ENCODE data around the gene MMD2.

The MMD2 gene

DNA sequence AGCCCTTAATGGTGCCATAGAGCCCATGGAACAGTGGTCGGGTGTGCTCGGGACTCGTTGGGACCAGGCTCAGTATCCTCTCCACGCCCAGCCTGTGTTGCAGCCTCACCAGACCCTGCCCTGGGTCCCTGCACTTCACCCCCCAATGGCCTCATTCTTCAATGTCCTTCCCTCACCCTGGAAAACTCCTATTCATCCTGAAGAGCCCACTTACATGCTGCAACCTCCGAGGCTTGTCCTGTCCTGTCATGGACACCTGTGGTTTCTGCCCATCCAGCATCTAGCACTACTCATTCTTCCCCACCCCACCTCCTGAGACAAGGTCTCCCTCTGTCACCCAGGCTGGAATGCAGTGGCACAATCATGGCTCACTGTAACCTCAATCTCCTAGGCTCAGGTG, 7.7 kb downstream of the MMD2 start:
- no peak overlapping the region for H3K9ac ChIP-seq (ENCODE audit: low read depth, low read length, poor library complexity, severe bottlenecking)
- H3K27me3 ChIP-seq (ENCODE audit: insufficient read depth, low read length, poor library complexity, severe bottlenecking) = no peaks in the 10 kb centered on the region
- H4K20me1 ChIP-seq (ENCODE audit: insufficient read depth, low read length, poor library complexity, severe bottlenecking) = no peaks in the 10 kb centered on the region
- no peaks in the 10 kb centered on the region for H3K4me1 ChIP-seq (ENCODE audit: insufficient read depth, low read length, poor library complexity, severe bottlenecking)
- H3F3A ChIP-seq (ENCODE audit: low read depth) = no peaks in the 10 kb centered on the region
- H3K36me3 ChIP-seq (ENCODE audit: insufficient read depth, low read length) = no peaks in the 10 kb centered on the region
- no peak overlapping the region for H3K4me3 ChIP-seq (ENCODE audit: low read length, poor library complexity, severe bottlenecking)
- no peak overlapping the region for H2AFZ ChIP-seq (ENCODE audit: low read length)
- no peak for TF ChIP-seq EZH2phosphoT487 (IDR thresholded peaks at IDR 0.05; ENCODE audit: borderline replicate concordance)
- TF ChIP-seq, protein P1, sequence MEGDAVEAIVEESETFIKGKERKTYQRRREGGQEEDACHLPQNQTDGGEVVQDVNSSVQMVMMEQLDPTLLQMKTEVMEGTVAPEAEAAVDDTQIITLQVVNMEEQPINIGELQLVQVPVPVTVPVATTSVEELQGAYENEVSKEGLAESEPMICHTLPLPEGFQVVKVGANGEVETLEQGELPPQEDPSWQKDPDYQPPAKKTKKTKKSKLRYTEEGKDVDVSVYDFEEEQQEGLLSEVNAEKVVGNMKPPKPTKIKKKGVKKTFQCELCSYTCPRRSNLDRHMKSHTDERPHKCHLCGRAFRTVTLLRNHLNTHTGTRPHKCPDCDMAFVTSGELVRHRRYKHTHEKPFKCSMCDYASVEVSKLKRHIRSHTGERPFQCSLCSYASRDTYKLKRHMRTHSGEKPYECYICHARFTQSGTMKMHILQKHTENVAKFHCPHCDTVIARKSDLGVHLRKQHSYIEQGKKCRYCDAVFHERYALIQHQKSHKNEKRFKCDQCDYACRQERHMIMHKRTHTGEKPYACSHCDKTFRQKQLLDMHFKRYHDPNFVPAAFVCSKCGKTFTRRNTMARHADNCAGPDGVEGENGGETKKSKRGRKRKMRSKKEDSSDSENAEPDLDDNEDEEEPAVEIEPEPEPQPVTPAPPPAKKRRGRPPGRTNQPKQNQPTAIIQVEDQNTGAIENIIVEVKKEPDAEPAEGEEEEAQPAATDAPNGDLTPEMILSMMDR (conservative IDR thresholded peaks at IDR 0.05; ENCODE audit: low read length) = no peak
- H3K79me2 ChIP-seq (ENCODE audit: insufficient read depth, low read length) = no peaks in the 10 kb centered on the region
- H3K4me2 ChIP-seq (ENCODE audit: low read depth, low read length, poor library complexity, severe bottlenecking) = no peak overlapping the region
- H3K9me3 ChIP-seq (ENCODE audit: insufficient read depth, low read depth, low read length) = no peaks in the 10 kb centered on the region
- H3K9me2 ChIP-seq (replicated peaks; ENCODE audit: low read depth, low read length) = no peaks in the 10 kb centered on the region

DNA sequence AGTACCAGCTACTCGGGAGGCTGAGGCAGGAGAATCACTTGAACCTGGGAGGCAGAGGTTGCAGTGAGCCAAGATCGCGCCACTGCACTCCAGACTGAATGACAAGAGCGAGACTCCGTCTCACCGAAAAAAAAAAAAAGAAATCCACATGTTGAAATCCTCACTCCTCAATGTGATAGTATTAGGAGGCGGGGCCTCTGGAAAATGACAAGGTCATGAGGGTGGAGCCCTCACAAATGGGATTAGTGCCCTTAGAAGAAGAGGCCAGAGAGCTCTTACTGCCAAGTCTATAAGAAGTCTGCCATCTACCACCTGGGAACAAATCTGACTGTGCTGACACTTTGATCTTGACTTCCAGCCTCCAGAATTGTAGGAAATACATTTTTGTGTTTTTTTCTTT, 10.6 kb downstream of the MMD2 start:
- Histone ChIP-seq H3K9me3 (ENCODE audit: insufficient read depth, low read depth, low read length) (no peaks in the 10 kb centered on the region), H3F3A (ENCODE audit: low read depth) (no peaks in the 10 kb centered on the region), H3K36me3 (ENCODE audit: insufficient read depth, low read length) (no peaks in the 10 kb centered on the region), H4K20me1 (ENCODE audit: insufficient read depth, low read length, poor library complexity, severe bottlenecking) (no peaks in the 10 kb centered on the region), H3K9me2 (replicated peaks; ENCODE audit: low read depth, low read length) (no peaks in the 10 kb centered on the region), H3K4me1 (ENCODE audit: insufficient read depth, low read length, poor library complexity, severe bottlenecking) (no peaks in the 10 kb centered on the region), H3K27me3 (ENCODE audit: insufficient read depth, low read length, poor library complexity, severe bottlenecking) (no peaks in the 10 kb centered on the region), H3K79me2 (ENCODE audit: insufficient read depth, low read length) (no peaks in the 10 kb centered on the region), H3K4me3 (ENCODE audit: low read length, poor library complexity, severe bottlenecking) (no peak overlapping the region), H3K4me2 (ENCODE audit: low read depth, low read length, poor library complexity, severe bottlenecking) (no peak overlapping the region), H3K9ac (ENCODE audit: low read depth, low read length, poor library complexity, severe bottlenecking) (no peak overlapping the region), H2AFZ (ENCODE audit: low read length) (no peak overlapping the region)
- TF ChIP-seq, protein P1 (conservative IDR thresholded peaks at IDR 0.05; ENCODE audit: low read length) = no peak

DNA sequence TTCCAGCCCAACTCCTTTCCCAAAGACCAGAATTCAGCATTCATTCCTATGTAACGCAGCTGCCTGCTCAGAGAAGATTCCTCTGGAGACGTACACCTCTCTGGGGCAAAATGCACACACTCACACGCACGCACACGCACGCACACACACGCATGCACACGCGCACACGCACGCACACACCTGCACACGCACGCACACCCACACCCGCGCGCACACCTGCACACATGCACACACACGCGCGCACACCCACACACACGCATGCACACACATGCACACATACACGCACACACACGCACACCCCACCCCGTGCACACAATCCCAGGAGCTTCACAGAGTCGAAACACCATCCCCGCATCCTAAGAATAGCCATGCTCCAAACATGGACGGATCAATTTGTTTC, 13.0 kb downstream of the MMD2 start:
- no peaks in the 10 kb centered on the region for H3F3A ChIP-seq (ENCODE audit: low read depth)
- no peaks in the 10 kb centered on the region for H3K9me2 ChIP-seq (replicated peaks; ENCODE audit: low read depth, low read length)
- H3K36me3 ChIP-seq (ENCODE audit: insufficient read depth, low read length) = no peaks in the 10 kb centered on the region
- no peak overlapping the region for H3K4me2 ChIP-seq (ENCODE audit: low read depth, low read length, poor library complexity, severe bottlenecking)
- no peaks in the 10 kb centered on the region for H4K20me1 ChIP-seq (ENCODE audit: insufficient read depth, low read length, poor library complexity, severe bottlenecking)
- TF ChIP-seq, protein P1 (conservative IDR thresholded peaks at IDR 0.05; ENCODE audit: low read length) = no peak
- no peak for TF ChIP-seq EZH2phosphoT487 (IDR thresholded peaks at IDR 0.05; ENCODE audit: borderline replicate concordance)
- no peaks in the 10 kb centered on the region for H3K27me3 ChIP-seq (ENCODE audit: insufficient read depth, low read length, poor library complexity, severe bottlenecking)
- H3K4me3 ChIP-seq (ENCODE audit: low read length, poor library complexity, severe bottlenecking) = no peak overlapping the region
- H3K9ac ChIP-seq (ENCODE audit: low read depth, low read length, poor library complexity, severe bottlenecking) = no peak overlapping the region
- no peak overlapping the region for H2AFZ ChIP-seq (ENCODE audit: low read length)
- H3K79me2 ChIP-seq (ENCODE audit: insufficient read depth, low read length) = no peaks in the 10 kb centered on the region
- no peaks in the 10 kb centered on the region for H3K9me3 ChIP-seq (ENCODE audit: insufficient read depth, low read depth, low read length)
- no peaks in the 10 kb centered on the region for H3K4me1 ChIP-seq (ENCODE audit: insufficient read depth, low read length, poor library complexity, severe bottlenecking)

All from Loucy (cell line).